K562 (cell line): ENCODE results near the gene ETV3. TPM values are rescaled to one million over a fixed set of nuclear protein-coding genes. Genes with fewer than 3 reads are reported as not detected.

ENCODE experiments used
- C11orf30 ChIP-seq: fragments of 450-650 bp; IDR thresholded peaks from 2 replicates; pipeline ENCODE4 v1.6.1; 2016; ENCODE audit warnings: low read depth, mild to moderate bottlenecking
- CAMTA2 ChIP-seq: fragments of 250-450 bp; sonication (Bioruptor Pico); conservative IDR thresholded peaks from 2 replicates; pipeline ENCODE4 v1.5.1; 2022
- CEBPG ChIP-seq, 3 experiments: fragments of 200-800 bp in 1 of 3; sonication (Bioruptor generic) in 1 of 3; sonication (generic) in 1 of 3; formaldehyde crosslinking in 1 of 3; IDR thresholded peaks in 2 of 3; conservative IDR thresholded peaks in 1 of 3; 2 replicates each; pipeline versions ENCODE4 v1.6.1 to v1.8.0; 2016 to 2022; ENCODE audit warnings: missing compliant biosample characterization in 2 of 3, missing genetic modification characterization in 2 of 3, mild to moderate bottlenecking in 1 of 3, missing genetic modification reagents in 1 of 3
- CREM ChIP-seq: IDR thresholded peaks from 2 replicates; pipeline ENCODE4 v1.6.1; 2014; ENCODE audit warnings: antibody characterized with exemption, low read depth
- GTF2E2 ChIP-seq: fragments of 200-800 bp; sonication (Bioruptor generic); IDR thresholded peaks from 2 replicates; pipeline ENCODE4 v1.6.1; 2016; ENCODE audit warnings: missing genetic modification characterization, missing compliant biosample characterization
- SPI1 ChIP-seq: IDR thresholded peaks from 2 replicates; pipeline ENCODE4 v1.6.1; 2011; ENCODE audit warnings: low read depth, low read length, control low read depth, borderline replicate concordance
- ZFX ChIP-seq: sonication (generic); formaldehyde crosslinking; IDR thresholded peaks from 2 replicates; pipeline ENCODE4 v1.8.0; 2022; ENCODE audit warnings: mild to moderate bottlenecking, missing genetic modification reagents, moderate library complexity
- ZNF134 ChIP-seq: fragments of 250-450 bp; sonication (Bioruptor Pico); conservative IDR thresholded peaks from 2 replicates; pipeline ENCODE4 v1.4.0; 2020
- polyA plus RNA-seq, 8 experiments: library from polyadenylated mRNA; depleted of rRNA in 4 of 8; stranded (reverse) in 5 of 8; unstranded in 3 of 8; fragments of >200 nt; fragmentation: Nextera tagmentation in 2 of 8; fragmentation: Illumina TruSeq in 1 of 8; extraction: Ambion mirVana in 2 of 8; extraction: Trizol in 1 of 8; gene quantifications; 2 replicates each; pipeline versions ENCODE4 v1.2.1 to v1.2.3, GENCODE V29; 2011 to 2014; ENCODE audit warnings: inconsistent platforms in 1 of 8, missing spikeins in 1 of 8
- total RNA-seq, 7 experiments: library from RNA; depleted of rRNA in 6 of 7; stranded (reverse); fragments of >200 nt in 6 of 7; fragmentation: Illumina TruSeq in 2 of 7; extraction: Trizol in 2 of 7; gene quantifications; 2 replicates each; pipeline versions ENCODE4 v1.2.1 to v1.2.3, GENCODE V29; 2011 to 2021; ENCODE audit warnings: low replicate concordance in 1 of 7
- TF ChIP-seq, protein P1 (sequence below): fragments of 150-350 bp; conservative IDR thresholded peaks from 2 replicates; pipeline ENCODE4 v1.6.1; 2014; ENCODE audit warnings: low read length
- TF ChIP-seq, protein P2 (sequence below): fragments of 450-650 bp; IDR thresholded peaks from 2 replicates; pipeline ENCODE4 v1.6.1; 2017; ENCODE audit warnings: mild to moderate bottlenecking, moderate library complexity

Gene ETV3
- total and polyA plus RNA-seq, 9 of the 15 experiments (the other 6 are each of a cell fraction or from before 2014, with no cell fraction given): 3.1 to 16.0 (median 9.0) TPM

DNA sequence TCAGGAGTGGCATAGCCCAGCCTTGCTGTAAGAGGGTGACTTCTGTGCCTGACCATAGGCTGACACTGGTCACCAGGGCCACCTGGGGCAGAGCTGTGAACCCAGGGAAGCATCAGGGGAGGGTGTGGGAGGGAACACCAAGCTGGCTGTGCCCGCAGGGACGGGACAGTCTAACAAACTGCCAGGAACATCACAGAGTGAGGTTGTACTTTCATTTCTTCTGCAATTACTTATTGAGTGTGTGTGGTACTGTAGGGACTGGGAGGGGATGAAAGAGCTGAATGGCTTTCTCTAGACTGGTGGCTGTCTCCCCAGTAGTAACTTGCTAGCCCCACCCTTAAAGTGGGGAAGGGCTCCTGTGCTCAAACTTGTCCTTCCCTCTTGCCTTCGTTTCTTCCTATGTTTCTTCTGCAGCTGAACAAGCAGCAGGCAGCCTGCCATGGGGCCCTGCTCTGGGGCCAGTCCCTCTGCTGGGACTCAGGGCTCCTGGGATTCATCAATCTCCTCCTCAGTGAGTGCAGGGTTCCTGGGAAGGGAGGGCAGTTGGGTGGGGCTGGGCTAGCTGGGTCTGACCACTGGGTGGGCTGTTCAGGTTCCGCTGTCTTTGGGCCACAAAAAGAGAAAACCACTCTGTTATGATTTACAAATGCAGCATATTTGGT, 39.7 kb upstream of the ETV3 start (continued):
- no peak for TF ChIP-seq CREM
- no peak for TF ChIP-seq GTF2E2 (tag)
- TF ChIP-seq CEBPG (CRISPR knock-in tag; IDR thresholded peaks at IDR 0.05): no peak
- no peak for TF ChIP-seq CEBPG (tag; conservative IDR thresholded peaks at IDR 0.05 in 1 of 2, IDR thresholded peaks at IDR 0.05 in 1 of 2)
- no peak for TF ChIP-seq ZFX (CRISPR knock-in tag)
- TF ChIP-seq, protein P1, sequence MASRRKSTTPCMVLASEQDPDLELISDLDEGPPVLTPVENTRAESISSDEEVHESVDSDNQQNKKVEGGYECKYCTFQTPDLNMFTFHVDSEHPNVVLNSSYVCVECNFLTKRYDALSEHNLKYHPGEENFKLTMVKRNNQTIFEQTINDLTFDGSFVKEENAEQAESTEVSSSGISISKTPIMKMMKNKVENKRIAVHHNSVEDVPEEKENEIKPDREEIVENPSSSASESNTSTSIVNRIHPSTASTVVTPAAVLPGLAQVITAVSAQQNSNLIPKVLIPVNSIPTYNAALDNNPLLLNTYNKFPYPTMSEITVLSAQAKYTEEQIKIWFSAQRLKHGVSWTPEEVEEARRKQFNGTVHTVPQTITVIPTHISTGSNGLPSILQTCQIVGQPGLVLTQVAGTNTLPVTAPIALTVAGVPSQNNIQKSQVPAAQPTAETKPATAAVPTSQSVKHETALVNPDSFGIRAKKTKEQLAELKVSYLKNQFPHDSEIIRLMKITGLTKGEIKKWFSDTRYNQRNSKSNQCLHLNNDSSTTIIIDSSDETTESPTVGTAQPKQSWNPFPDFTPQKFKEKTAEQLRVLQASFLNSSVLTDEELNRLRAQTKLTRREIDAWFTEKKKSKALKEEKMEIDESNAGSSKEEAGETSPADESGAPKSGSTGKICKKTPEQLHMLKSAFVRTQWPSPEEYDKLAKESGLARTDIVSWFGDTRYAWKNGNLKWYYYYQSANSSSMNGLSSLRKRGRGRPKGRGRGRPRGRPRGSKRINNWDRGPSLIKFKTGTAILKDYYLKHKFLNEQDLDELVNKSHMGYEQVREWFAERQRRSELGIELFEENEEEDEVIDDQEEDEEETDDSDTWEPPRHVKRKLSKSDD: no peak
- TF ChIP-seq SPI1: no peak
- TF ChIP-seq ZNF134 (CRISPR knock-in tag): no peak
- TF ChIP-seq CAMTA2: no peak
- TF ChIP-seq, protein P2, sequence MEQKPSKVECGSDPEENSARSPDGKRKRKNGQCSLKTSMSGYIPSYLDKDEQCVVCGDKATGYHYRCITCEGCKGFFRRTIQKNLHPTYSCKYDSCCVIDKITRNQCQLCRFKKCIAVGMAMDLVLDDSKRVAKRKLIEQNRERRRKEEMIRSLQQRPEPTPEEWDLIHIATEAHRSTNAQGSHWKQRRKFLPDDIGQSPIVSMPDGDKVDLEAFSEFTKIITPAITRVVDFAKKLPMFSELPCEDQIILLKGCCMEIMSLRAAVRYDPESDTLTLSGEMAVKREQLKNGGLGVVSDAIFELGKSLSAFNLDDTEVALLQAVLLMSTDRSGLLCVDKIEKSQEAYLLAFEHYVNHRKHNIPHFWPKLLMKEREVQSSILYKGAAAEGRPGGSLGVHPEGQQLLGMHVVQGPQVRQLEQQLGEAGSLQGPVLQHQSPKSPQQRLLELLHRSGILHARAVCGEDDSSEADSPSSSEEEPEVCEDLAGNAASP: no peak
- TF ChIP-seq C11orf30: no peak
